Embryonic facial prominence (tissue), 1 donor: Measurements from ENCODE around the gene LETM1.
"Not testable (repeated sequence)": the region's sequence is repeated elsewhere in the genome, so short reads cannot be mapped to it uniquely, and the experiment has no call there.

Experiments
- DNase-seq: peaks from one replicate; pipeline ENCODE4 v3.0.0-alpha.2; 2016; ENCODE audit errors: extremely low spot score

Gene LETM1

DNA sequence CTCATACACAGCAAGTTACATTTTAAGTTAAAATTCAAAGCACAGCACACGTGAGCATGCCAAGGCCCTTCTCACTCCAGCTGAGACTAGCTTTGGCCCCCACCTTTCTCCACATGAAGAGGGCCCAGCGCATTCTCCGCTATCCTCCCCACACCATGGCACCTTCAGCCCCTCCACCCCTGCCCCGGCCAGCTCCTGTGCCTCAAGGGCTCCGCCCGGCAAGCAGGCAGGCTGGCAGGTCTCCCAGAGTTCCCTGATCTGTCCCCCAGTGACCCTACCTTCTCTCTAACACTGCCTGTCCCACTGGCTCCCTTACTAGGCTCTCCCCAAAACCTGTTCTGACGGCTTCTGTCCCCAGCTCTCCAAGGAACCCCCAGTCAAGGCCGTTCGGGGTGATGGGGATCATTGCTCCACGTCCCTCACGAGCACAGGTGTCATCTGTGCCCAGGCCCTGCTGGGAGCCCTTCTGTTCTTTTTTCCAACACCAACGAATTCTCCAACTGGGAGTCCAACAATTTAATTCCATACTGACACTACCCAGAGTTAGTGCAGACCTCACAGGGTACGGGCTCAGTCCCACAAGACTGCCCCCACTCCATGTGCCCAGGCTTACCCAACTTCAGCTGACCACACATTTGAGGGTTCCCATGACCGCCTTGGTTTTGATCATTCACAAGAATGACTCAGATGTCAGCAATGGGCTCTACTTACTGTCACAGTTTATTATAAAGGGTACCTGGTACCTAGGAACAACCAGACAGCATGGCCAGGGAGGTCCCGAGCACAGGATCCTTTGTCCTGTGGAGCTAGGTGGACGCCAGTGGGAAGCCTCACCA lies 4.2 kb downstream of the LETM1 start:
- no peak for DNase-seq

DNA sequence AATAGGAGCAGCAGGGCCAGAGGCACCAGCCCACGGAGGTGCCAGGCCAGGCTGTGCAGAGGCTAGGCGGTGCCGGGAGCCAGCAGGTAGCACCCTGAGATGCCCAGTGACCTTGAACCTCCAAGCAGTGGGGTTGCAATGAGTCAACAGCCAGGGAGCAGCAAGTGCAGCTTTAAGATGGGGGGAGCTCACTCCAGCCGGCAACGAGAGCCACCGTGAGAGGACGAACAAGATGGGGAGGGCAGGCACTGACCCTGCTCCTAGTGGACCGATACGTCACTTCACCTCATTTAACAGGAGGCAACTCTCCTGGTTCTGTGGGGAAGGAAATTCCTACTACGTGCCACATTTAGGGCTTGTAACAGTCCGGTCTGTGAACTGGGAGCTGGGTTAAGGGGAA lies 4.8 kb downstream of the LETM1 start:
- no peak for DNase-seq

DNA sequence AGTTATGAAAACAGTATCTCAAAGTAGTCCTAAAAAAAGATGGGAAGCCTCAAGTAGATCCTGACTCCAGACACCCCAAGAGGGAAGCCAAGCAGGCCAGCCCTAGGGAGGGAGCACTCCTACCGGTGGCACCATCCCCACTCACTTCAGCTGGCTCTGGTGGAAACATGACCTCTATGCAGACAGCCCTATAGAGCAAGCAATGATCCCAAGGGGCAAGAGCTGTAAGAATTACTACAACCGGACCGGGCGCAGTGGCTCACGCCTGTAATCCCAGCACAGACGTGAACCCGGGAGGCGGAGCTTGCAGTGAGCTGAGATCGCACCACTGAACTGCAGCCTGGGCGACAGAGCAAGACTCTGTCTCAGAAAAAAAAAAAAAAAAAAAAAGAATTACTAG lies 5.7 kb downstream of the LETM1 start:
- no peak for DNase-seq

DNA sequence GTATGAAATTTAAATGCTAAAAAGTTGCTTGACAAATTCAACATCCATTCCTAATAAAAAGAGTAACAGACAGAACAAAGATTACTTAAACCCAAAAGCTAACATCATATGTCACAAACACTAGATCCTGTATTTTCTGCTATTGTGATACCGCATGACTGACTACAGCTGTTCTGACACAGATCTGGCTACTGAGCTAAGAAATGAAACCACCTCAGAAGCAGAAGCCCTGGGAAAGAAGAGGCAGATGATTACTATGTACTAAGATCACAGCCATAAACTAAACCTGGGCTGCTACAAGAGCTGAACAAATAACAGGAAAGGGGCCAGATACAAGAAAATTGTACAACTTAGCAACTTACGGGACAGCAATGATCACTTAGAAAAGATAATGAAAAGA lies 9.4 kb downstream of the LETM1 start:
- DNase-seq: no peak

DNA sequence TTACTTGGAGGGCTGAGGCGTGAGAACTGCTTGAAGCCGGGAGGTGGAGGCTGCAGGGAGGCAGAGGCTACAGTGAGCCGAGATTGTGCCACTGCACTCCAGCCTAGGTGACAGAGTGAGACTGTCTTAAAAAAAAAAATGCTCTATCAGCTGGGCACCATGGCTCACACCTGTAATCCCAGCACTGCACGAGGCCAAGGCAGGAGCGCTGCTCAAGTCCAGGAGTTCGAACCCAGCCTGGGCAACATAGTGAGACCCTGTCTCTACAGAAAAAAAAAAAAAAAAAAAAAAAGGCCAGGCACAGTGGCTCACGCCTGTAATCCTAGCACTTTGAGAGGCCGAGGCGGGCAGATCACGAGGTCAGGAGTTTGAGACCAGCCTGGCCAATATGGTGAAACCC lies 11.3 kb downstream of the LETM1 start:
- not testable (repeated sequence) for DNase-seq

DNA sequence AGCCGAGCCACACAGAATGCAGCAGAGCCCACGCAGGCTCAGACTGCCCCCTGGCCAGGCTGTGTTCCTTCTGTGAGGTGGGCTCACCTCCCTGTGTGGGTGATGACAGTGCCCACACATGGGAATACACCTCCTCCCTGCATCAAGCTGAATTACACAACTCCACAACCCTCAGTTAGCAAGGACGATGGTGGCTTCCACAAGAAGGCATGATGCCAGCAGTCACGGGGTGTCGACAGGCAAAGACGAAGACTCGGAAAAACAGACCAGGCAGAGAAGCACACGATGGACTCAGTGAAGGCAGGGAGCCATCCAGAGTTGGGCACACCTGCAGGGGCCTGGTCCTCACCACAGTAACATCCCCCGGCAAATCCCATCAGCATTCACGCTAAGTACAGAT lies 12.1 kb downstream of the LETM1 start:
- no peak for DNase-seq

DNA sequence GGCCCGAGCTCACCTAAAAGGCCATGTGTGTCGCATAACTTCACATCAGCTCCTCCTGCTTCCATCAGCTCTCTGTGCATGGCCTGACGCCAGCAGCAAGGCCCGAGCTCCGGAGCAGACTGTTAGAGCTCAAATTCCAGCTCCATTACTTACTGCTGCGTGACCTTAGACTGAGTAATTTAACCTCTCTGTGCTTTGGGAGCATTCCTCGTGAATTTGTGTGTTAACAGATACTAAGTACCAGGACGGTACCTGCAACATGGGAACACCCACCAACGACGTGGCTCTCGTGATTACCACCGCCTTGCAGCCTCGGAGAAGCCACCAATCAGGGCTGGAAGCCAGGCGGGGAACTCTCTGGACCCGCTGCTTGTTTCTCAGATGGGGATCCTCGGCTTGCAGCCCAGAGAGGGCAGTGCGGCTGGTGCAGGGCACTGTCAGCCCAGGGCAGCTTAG lies 12.9 kb downstream of the LETM1 start:
- DNase-seq: no peak

DNA sequence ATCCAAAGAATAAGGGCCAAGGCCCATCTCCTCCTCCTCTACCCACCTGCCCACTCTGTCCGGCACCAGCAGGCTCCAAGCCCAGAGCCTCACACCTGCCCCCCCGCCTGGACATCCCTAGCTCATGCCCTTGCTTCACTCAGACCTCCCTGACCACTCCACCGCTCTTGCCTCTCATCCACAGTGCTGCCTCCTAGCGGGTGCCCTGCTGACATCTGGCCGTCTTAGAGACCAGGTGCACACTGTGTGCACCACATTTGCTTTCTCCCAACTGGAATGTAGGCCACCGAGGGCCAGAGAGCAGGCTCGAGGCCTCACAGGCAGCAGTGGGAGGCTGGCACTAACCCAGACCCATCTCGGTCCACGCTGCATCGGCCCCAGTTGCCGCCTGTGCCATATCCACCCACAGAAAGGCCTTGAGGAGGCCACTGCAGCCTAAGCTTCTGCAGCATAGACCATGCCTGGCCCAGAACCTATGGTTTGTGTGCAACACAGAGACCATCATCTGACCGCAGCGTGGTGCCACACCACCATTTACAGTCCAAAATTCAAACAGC lies 13.5 kb downstream of the LETM1 start:
- no peak for DNase-seq

DNA sequence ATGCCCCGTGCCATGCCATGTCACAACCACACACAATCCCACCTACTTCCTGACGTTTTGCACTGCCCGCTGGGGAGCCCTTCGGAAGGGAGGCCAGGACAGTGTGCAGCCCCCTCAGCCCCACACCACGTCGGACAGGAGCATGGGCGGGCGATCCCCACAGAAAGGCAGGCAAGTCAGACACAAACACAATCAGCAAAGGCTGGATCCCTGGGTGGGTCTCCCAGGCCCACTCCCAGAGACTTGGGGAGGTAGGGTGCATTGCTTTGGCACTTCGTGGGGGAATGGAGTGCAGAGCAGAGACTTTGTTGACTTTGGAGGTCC lies 14.1 kb downstream of the LETM1 start:
- no peak for DNase-seq

DNA sequence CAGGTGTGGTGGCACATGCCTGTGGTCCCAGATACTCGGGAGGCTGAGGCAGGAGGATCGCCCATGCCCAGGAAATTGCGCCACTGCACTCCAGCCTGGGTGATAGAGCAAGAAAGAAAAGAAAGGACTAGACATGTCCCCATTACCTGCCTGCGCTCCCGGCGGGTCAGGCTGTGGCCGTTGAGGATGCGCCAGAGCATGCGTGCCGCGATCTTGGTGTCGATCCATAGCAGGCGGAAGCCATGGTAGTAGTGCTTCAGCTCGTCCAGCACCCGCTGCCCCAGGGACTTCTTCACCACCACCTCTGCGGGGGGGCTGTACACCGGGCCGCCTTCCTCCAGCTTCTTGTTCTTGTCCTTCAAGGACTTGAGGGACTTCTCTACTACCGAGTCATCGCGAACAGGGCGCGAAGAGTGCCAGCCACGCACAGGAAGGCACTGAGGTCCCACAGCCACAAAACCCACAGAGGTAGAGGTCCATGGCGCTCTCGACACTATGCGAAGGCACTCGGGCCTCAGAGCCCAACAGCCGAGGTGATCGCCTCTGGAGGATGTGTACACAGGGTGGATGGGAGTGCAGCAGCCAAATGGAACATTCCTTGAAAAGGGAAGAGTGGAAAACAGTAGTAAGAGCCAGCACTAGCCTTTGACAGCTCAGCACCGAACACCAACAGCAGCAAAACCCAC lies 14.6 kb downstream of the LETM1 start:
- DNase-seq: no peak

DNA sequence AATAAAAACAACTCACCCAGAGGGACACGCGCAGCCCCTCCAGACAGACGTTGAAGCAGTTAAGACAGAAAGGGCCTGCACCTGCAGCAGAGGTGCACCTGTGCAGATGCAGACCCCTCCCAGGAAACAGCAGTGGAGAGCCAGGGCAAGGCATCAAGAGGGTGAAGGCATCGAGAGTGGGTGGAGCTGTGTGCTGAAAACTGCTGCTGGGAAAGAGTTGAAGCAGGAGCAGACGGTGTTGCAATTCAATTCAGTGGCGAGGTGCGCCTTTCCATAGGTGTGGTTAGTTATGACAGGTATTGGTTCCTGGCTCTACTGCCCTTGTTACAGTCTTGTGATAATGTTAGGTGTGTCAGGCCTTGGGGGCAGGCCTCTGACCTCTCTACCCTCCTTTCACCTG lies 16.7 kb downstream of the LETM1 start:
- DNase-seq: no peak

DNA sequence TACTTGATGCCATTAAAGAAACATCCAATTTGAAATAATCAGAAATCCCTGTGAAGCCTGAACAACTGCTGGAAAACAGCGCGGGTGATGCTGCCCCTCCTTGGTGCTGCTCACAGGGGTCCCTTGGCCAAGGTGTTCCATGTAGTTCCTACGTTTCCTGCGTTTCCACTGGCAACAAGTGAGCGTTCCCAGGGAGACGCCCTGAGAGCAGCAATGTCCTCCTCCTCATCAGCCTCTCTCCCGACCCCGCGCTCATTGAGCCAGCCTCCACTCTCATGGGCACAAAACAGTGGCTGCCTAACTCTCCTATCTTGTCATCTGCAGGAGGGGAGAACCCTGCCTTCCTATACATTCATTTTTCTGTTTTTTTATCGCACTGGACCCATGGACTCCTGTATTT lies 18.9 kb downstream of the LETM1 start:
- DNase-seq: no peak

DNA sequence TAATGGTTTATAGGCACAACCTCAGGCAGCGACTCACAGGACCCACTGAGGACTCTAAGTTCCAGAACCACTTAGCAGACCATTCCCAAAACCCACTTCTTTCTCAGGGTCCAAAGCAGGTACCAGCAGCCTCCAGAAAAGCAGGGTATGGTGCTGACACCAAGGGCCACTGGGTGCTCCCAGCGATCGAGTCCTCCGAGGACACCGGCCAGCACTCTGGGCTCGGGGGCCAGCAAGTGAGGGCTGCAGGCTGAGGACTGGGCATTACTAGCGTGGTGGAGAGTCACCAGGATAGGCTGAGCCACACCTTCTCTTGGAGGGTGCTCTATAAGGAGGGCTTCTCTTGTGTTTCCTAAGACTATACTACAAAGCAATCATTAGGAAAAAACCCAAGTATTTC lies 19.3 kb downstream of the LETM1 start:
- DNase-seq: no peak

DNA sequence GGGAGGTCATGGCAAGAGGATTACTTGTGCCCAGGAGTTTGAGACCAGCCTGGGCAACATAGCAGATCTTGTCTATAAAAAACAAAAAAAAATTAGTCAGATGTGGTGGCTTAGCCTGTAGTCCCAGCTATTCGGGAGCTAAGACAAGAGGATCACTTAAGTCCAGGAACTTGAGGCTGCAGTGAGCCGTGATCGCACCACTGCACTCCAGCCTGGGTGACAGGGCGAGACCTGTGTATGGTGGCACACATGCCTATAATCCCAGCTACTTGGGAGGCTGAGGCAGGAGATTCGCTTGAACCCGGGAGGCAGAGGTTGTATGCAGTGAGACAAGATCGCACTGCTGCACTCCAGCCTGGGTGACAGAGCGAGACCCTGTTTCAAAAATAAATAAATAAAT lies 20.1 kb downstream of the LETM1 start:
- not testable (repeated sequence) for DNase-seq

DNA sequence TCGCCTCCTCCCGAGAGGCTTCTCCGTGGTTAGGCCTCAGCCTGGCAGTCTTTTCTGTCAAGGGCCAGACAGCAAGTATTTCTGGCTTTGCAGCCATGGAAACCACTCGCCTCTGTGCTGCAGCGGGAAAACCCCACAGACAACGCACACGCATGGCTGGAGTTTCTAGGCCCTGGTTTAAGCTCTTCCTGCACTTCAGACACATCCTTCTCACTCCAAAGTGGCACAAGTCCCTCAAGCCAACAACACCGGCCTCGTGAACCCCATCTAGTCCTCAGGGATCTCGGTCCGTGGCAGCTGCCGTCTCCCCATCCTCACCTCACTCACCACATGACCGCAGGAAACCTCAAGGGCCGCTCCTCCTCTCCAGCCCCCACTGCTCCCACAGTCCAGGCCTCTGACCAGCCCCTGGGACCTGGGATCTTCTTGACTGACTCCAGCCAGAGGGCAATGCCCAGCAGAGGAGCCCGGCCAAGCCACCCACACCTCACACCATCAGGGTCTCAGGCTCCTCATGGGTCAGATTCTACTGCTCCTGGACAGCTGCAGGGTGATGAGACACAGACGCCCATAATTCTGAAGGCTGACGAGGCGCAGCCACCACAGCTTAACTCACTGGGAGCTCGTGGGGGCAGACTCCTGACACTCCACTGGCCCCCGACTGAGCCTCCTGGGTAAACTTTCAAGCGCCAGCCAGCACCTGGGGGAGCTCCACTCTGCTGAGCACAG lies 21.7 kb downstream of the LETM1 start:
- DNase-seq: no peak

DNA sequence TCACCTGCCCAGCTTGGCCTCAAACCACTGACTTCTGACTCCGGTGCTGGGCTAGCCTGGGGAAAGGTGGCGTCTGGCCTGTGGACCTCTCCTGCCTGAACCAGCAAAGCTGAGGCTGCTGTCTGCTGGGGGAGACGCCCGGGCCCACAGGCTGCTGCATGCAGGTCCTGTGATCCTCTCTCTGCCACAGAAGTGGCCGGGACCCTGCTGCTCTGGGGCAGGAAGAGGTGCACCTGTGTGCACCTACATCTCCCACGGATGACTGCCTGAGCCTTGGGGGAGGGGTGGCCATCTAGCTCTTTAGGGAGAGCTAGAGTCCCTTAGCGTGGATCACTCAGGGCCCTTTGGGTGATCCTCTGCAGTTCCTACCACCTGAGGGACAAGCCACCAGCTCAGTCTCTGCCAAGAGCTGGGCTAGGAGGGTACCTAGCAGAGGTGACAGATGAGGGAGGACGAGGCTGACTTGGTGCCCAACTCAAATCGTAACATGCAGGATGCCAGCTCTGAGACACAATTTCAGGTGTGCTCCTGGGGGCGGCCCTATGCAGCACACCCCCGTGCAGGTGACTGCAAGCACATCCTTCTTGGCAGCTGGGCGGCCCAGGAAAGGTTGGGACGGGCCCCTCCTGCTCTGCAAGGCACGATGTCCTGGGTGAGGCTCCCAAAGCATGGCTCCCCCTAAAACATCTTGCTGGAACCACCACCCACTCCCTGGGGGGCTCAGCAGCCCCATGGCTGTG lies 22.5 kb downstream of the LETM1 start:
- no peak for DNase-seq

DNA sequence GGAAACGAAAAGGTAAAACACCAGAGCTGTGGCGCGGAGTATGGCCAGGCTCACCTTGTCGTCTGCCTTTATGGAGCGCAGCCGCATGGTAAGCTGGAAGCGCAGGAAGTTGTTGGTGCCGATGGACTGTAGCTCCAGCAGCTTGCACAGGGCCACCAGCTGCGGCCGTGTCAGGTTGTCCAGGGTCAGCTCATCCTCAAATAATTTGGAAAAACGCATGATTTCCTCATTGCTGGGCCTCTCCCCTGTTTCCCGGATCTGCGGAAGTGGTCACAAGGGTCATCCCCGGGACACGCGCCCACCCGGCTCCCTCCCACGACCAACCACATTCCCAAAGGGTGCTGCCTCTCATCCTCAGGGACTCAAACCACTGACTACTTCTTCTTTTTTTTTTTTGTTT lies 23.3 kb downstream of the LETM1 start:
- DNase-seq: no peak

DNA sequence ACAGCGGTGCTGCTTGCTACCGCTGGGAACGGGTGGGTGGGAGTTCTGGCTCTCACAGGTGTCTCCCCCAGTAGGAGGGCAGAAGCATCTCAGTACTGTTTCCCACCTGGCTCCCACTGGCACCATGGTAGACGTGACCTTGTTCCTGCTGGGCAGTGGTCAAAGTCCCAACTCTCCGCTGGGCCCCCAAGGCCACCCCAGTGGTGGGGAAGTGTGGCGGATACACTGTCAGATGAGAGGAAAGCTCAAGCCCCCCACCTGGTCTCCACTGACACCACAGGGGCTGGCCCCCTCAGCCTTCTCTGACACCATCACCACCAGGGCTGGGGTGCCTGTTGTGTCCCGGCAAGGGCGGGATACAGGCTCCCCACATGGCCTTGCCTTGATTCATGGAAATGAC lies 24.6 kb downstream of the LETM1 start:
- no peak for DNase-seq

DNA sequence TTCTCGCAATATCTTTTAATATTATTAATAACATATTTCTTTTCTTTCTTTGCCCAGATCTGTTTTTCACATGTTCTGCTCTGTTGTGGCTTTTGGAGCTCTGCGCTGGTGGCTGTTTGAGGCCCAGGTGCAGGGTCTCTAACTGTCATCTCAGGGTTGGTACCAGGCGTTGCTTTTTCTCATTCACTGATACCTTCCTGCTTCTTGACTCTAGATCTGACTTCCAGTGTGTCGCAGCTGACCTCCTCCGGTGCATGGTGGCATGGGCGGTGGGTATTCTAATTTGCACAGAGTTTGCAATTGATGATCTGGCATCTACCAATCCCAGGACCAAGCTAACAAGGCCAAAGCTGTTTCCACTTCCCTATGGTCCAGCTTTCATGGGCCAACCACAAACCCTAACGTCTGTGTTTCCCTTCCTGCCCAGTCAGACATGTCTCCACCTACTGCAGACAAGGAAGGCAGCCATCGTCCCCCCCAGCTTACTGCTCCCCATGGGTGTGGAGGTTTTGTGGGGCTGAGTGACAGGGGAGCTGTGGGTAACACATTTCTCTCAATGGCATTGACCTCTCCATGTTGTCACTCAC lies 25.2 kb downstream of the LETM1 start:
- no peak for DNase-seq

DNA sequence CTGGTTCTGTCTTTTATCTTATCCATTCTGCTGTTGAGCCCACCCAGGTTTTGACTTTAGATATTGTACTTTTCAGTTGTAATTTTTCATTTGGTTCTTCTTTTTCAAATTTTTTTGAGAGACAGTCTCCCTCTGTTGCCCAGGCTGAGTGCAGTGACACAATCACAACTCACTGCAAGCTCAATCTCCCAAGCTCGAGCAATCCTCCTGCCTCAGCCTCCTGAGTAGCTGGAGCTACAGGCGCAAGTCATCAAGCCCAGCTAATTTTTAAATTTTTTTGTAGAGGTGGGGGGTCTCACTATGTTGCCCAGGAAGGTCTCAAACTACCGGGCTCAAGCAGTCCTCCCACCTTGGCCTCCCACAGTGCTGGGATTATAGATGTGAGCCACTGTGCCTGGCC lies 25.7 kb downstream of the LETM1 start:
- no peak for DNase-seq

DNA sequence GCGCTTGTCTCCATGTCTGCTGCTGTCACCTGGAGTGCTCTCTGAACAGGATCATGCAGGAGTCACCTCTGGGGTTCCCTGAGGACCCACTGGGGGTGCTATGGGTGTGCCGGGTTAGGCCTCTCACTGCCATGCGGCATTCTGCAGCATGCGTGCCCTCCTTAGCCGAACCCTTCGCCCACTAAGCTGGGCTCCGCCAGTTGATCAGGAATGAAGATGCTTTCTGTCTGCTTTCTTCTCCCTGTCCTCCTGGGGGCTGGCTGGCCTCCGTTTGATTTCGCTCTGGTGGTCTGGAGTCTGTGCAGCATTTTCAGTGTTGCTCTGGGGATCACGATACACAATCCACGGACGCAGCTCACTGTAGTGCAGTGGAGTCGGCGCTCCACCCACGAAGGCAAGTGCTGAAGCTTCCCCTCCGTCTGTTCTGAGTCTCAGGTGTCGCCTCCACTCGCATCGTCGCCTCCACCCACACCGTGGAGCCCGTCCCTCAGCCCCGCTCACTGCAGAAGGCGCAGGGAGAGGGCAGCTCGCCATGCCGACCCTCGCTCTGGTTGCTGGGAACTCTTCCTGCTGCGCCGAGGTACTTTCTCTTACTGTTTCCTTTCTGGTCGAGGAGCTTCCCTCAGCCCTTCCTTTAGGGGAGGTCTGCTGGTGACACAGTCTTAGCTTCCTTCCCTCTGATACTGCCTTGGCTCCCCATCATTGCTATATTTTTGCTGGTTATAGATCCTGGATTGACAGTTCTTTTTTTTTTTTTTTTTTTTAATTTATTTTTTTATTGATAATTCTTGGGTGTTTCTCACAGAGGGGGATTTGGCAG lies 29.2 kb downstream of the LETM1 start:
- DNase-seq: no peak
